ENCODE measurements around the gene SLC35F3. TPM values are rescaled to one million over a fixed set of nuclear protein-coding genes. Genes with fewer than 3 reads are reported as not detected.

Gene SLC35F3
- total RNA-seq, 2 experiments from 2014 or later, result not detected

GRCh38 chr1:233946724-233947123, 42.2 kb downstream of the SLC35F3 start:
- TF ChIP-seq CTCF (conservative IDR thresholded peaks at IDR 0.05; ENCODE audit: low read length) (no peak), EZH2phosphoT487 (IDR thresholded peaks at IDR 0.05; ENCODE audit: borderline replicate concordance, low read depth, low read length) (no peak)
- H3K9me3 ChIP-seq (ENCODE audit: low read length), result no peaks in the 10 kb centered on the region
- ChIA-PET CTCF (ENCODE audit: unreplicated experiment) (no interaction called here), POLR2A (no interaction called here)
- intact Hi-C loops (cut with micrococcal nuclease; ENCODE audit: unreplicated experiment), result no loop called here
- BruUV-seq (replicated peaks), result no TSS peak
- H4K20me1 ChIP-seq (ENCODE audit: insufficient read depth, low read length), result no peaks in the 10 kb centered on the region
- no peak for DNase-seq (ENCODE audit: low spot score)
- H3K4me3 ChIP-seq (ENCODE audit: low read depth, low read length, poor library complexity, severe bottlenecking), result no peak overlapping the region
- no peak overlapping the region for H3K4me2 ChIP-seq (ENCODE audit: low read length)
- H3K79me2 ChIP-seq (ENCODE audit: insufficient read depth, low read depth, low read length), result no peaks in the 10 kb centered on the region
- no peak overlapping the region for H3K27ac ChIP-seq (ENCODE audit: low read depth, low read length, poor library complexity, severe bottlenecking)
- H3K4me1 ChIP-seq (ENCODE audit: insufficient read depth, low read length, poor library complexity, severe bottlenecking), result no peaks in the 10 kb centered on the region
- no peaks in the 10 kb centered on the region for H3K9me2 ChIP-seq (ENCODE audit: insufficient read depth, low read length)
- no peak overlapping the region for H2AFZ ChIP-seq (ENCODE audit: low read length)
- no peaks in the 10 kb centered on the region for H3K36me3 ChIP-seq (ENCODE audit: insufficient read depth, low read length)

GRCh38 chr1:233951804-233952203, 47.3 kb downstream of the SLC35F3 start:
- H3K79me2 ChIP-seq (ENCODE audit: insufficient read depth, low read depth, low read length), result no peaks in the 10 kb centered on the region
- CTCF ChIA-PET (ENCODE audit: unreplicated experiment), result no interaction called here
- no peaks in the 10 kb centered on the region for H3K36me3 ChIP-seq (ENCODE audit: insufficient read depth, low read length)
- no TSS peak for BruUV-seq (replicated peaks)
- H3K27ac ChIP-seq (ENCODE audit: low read depth, low read length, poor library complexity, severe bottlenecking), result no peak overlapping the region
- H3K4me3 ChIP-seq (ENCODE audit: low read depth, low read length, poor library complexity, severe bottlenecking), result no peak overlapping the region
- H3K4me2 ChIP-seq (ENCODE audit: low read length), result no peak overlapping the region
- H4K20me1 ChIP-seq (ENCODE audit: insufficient read depth, low read length), result no peaks in the 10 kb centered on the region
- H3K9me3 ChIP-seq (ENCODE audit: low read length), result no peaks in the 10 kb centered on the region
- H3K4me1 ChIP-seq (ENCODE audit: insufficient read depth, low read length, poor library complexity, severe bottlenecking), result no peaks in the 10 kb centered on the region
- POLR2A ChIA-PET, result no interaction called here
- no peak for TF ChIP-seq EZH2phosphoT487 (IDR thresholded peaks at IDR 0.05; ENCODE audit: borderline replicate concordance, low read depth, low read length)
- TF ChIP-seq CTCF (conservative IDR thresholded peaks at IDR 0.05; ENCODE audit: low read length), result no peak
- H2AFZ ChIP-seq (ENCODE audit: low read length), result no peak overlapping the region
- no peak for DNase-seq (ENCODE audit: low spot score)
- no peaks in the 10 kb centered on the region for H3K9me2 ChIP-seq (ENCODE audit: insufficient read depth, low read length)
- intact Hi-C loops (cut with micrococcal nuclease; ENCODE audit: unreplicated experiment), result no loop called here

GRCh38 chr1:233957691-233958090, 53.2 kb downstream of the SLC35F3 start:
- Histone ChIP-seq H3K27ac (ENCODE audit: low read depth, low read length, poor library complexity, severe bottlenecking) (no peak overlapping the region), H3K36me3 (ENCODE audit: insufficient read depth, low read length) (no peaks in the 10 kb centered on the region), H3K4me3 (ENCODE audit: low read depth, low read length, poor library complexity, severe bottlenecking) (no peak overlapping the region), H3K9me2 (ENCODE audit: insufficient read depth, low read length) (no peaks in the 10 kb centered on the region), H4K20me1 (ENCODE audit: insufficient read depth, low read length) (no peaks in the 10 kb centered on the region), H3K4me2 (ENCODE audit: low read length) (no peak overlapping the region), H3K4me1 (ENCODE audit: insufficient read depth, low read length, poor library complexity, severe bottlenecking) (no peaks in the 10 kb centered on the region), H3K79me2 (ENCODE audit: insufficient read depth, low read depth, low read length) (no peaks in the 10 kb centered on the region), H2AFZ (ENCODE audit: low read length) (no peak overlapping the region), H3K9me3 (ENCODE audit: low read length) (no peaks in the 10 kb centered on the region)
- TF ChIP-seq CTCF (conservative IDR thresholded peaks at IDR 0.05; ENCODE audit: low read length) (no peak), EZH2phosphoT487 (IDR thresholded peaks at IDR 0.05; ENCODE audit: borderline replicate concordance, low read depth, low read length) (no peak)
- ChIA-PET POLR2A (interaction anchor here (0.8 kb wide), 1 partner anchor 574 kb away, joined by 3 read pairs; no protein-coding TSS in a partner anchor), CTCF (ENCODE audit: unreplicated experiment) (no interaction called here)
- intact Hi-C loops (cut with micrococcal nuclease; ENCODE audit: unreplicated experiment), result no loop called here
- BruUV-seq (replicated peaks), result no TSS peak
- no peak for DNase-seq (ENCODE audit: low spot score)
